CD4-positive, alpha-beta T cell treated with Interleukin-4 for 1 hour (primary cell): ENCODE data around the gene PRR5L.

Experiments used
- DNase-seq, 2 donors: peaks; one replicate each; pipeline ENCODE4 v3.0.0-alpha.2; 2020 to 2022

PRR5L gene

GRCh38 chr11:36361472-36361871 is 65.4 kb downstream of the PRR5L start:
- no peak for DNase-seq

- DNase-seq, result peak in 1 of 2 donors; percentile 14
Observed at GRCh38 chr11:36361901-36362391, 65.9 kb downstream of the PRR5L start.

GRCh38 chr11:36362902-36363301 is 66.8 kb downstream of the PRR5L start:
- no peak for DNase-seq

GRCh38 chr11:36363361-36364268 is 67.5 kb downstream of the PRR5L start:
- DNase-seq, result no peak

- DNase-seq, result no peak
Observed at GRCh38 chr11:36364551-36365325, 68.7 kb downstream of the PRR5L start.

GRCh38 chr11:36365907-36366306 is 69.8 kb downstream of the PRR5L start:
- no peak for DNase-seq

GRCh38 chr11:36367806-36368680 is 72.0 kb downstream of the PRR5L start:
- DNase-seq, result no peak

GRCh38 chr11:36371181-36371580 is 75.1 kb downstream of the PRR5L start:
- no peak for DNase-seq

GRCh38 chr11:36371590-36371989 is 75.5 kb downstream of the PRR5L start:
- no peak for DNase-seq

GRCh38 chr11:36372101-36372771 is 76.1 kb downstream of the PRR5L start:
- no peak for DNase-seq

GRCh38 chr11:36373016-36374010 is 77.2 kb downstream of the PRR5L start:
- no peak for DNase-seq

- DNase-seq, result no peak
Observed at GRCh38 chr11:36374726-36375125, 78.6 kb downstream of the PRR5L start.

GRCh38 chr11:36375353-36376008 is 79.4 kb downstream of the PRR5L start:
- DNase-seq, result no peak

- DNase-seq, result no peak
Observed at GRCh38 chr11:36376009-36376887, 80.2 kb downstream of the PRR5L start.

- peak; percentile 61 to 70 for DNase-seq
Observed at GRCh38 chr11:36376888-36377758, 81.0 kb downstream of the PRR5L start.

GRCh38 chr11:36377759-36378564 is 81.9 kb downstream of the PRR5L start:
- DNase-seq, result no peak

- no peak for DNase-seq
Observed at GRCh38 chr11:36379653-36380052, 83.6 kb downstream of the PRR5L start.
